ENCODE measurements around the gene GMDS. TPM values are rescaled to one million over a fixed set of nuclear protein-coding genes. Genes with fewer than 3 reads are reported as not detected.

GMDS gene
- total RNA-seq, 1 experiment from 2014 or later, result 31.1 TPM

- H3K9me3 Mint-ChIP-seq (ENCODE audit: unreplicated experiment), result no peaks in the 10 kb centered on the region
- no peaks in the 10 kb centered on the region for H3K36me3 Mint-ChIP-seq (ENCODE audit: insufficient read depth, unreplicated experiment)
- H3K27me3 Mint-ChIP-seq (ENCODE audit: insufficient read depth, unreplicated experiment), result no peaks in the 10 kb centered on the region
- CTCF ChIA-PET, result no interaction called here
- no peak overlapping the region for H3K4me3 Mint-ChIP-seq (ENCODE audit: unreplicated experiment)
- intact Hi-C loops (cut with micrococcal nuclease; ENCODE audit: unreplicated experiment), result no loop called here
- TF ChIP-seq, protein P1, sequence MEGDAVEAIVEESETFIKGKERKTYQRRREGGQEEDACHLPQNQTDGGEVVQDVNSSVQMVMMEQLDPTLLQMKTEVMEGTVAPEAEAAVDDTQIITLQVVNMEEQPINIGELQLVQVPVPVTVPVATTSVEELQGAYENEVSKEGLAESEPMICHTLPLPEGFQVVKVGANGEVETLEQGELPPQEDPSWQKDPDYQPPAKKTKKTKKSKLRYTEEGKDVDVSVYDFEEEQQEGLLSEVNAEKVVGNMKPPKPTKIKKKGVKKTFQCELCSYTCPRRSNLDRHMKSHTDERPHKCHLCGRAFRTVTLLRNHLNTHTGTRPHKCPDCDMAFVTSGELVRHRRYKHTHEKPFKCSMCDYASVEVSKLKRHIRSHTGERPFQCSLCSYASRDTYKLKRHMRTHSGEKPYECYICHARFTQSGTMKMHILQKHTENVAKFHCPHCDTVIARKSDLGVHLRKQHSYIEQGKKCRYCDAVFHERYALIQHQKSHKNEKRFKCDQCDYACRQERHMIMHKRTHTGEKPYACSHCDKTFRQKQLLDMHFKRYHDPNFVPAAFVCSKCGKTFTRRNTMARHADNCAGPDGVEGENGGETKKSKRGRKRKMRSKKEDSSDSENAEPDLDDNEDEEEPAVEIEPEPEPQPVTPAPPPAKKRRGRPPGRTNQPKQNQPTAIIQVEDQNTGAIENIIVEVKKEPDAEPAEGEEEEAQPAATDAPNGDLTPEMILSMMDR (IDR thresholded peaks at IDR 0.05; ENCODE audit: insufficient read depth in 1 of 2, low read depth in 1 of 2, low read length in 1 of 2, severe bottlenecking in 1 of 2, unreplicated experiment in 1 of 2), result no peak
- Histone ChIP-seq H3K9me3 (no peaks in the 10 kb centered on the region), H3K36me3 (ENCODE audit: control insufficient read depth, insufficient read depth, low read length) (no peaks in the 10 kb centered on the region), H3K4me3 (ENCODE audit: low read depth, low read length) (no peak overlapping the region), H3K4me1 (no peaks in the 10 kb centered on the region), H3K27me3 (replicated peaks; ENCODE audit: control insufficient read depth, insufficient read depth, low read length) (no peaks in the 10 kb centered on the region)
- BruUV-seq (replicated peaks), result no TSS peak
- H3K4me1 Mint-ChIP-seq (ENCODE audit: low read depth, unreplicated experiment), result peaks cover 8% of the 10 kb centered on the region
- no peak overlapping the region for H3K27ac Mint-ChIP-seq (ENCODE audit: unreplicated experiment)
- no peak for DNase-seq
- POLR2A ChIA-PET, result no interaction called here
These were observed 211.1 kb downstream of the GMDS start for GRCh38 chr6:2034256-2034655.

DNA sequence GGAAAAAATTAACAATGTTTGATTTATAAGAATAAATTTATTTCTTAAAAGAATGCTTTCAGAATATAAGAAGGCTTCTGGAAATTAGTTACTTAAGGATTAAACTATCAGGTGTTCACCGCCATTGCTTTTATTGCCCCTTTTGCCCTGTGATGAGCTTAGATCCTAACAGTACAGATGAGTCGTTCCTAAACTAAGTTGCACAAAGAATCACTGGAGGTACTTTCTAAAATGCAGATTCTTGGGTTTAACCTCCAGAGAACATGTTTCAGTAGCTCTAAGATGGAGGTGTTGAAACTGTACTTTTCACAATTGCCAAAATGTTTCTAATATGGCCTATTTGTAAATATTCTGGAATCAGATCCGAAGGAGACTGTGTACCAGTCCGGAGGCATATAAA lies 211.9 kb downstream of the GMDS start:
- Mint-ChIP-seq H3K36me3 (ENCODE audit: insufficient read depth, unreplicated experiment) (no peaks in the 10 kb centered on the region), H3K27me3 (ENCODE audit: insufficient read depth, unreplicated experiment) (no peaks in the 10 kb centered on the region), H3K27ac (ENCODE audit: unreplicated experiment) (no peak overlapping the region), H3K4me1 (ENCODE audit: low read depth, unreplicated experiment) (peaks cover 8% of the 10 kb centered on the region), H3K4me3 (ENCODE audit: unreplicated experiment) (no peak overlapping the region), H3K9me3 (ENCODE audit: unreplicated experiment) (no peaks in the 10 kb centered on the region)
- no peaks in the 10 kb centered on the region for H3K27me3 ChIP-seq (replicated peaks; ENCODE audit: control insufficient read depth, insufficient read depth, low read length)
- no peaks in the 10 kb centered on the region for H3K4me1 ChIP-seq
- TF ChIP-seq, protein P1 (IDR thresholded peaks at IDR 0.05; ENCODE audit: insufficient read depth in 1 of 2, low read depth in 1 of 2, low read length in 1 of 2, severe bottlenecking in 1 of 2, unreplicated experiment in 1 of 2), result no peak
- DNase-seq, result no peak
- no peaks in the 10 kb centered on the region for H3K36me3 ChIP-seq (ENCODE audit: control insufficient read depth, insufficient read depth, low read length)
- BruUV-seq (replicated peaks), result no TSS peak
- H3K4me3 ChIP-seq (ENCODE audit: low read depth, low read length), result no peak overlapping the region
- intact Hi-C loops (cut with micrococcal nuclease; ENCODE audit: unreplicated experiment), result no loop called here
- no peaks in the 10 kb centered on the region for H3K9me3 ChIP-seq
- POLR2A ChIA-PET, result no interaction called here
- CTCF ChIA-PET, result no interaction called here

DNA sequence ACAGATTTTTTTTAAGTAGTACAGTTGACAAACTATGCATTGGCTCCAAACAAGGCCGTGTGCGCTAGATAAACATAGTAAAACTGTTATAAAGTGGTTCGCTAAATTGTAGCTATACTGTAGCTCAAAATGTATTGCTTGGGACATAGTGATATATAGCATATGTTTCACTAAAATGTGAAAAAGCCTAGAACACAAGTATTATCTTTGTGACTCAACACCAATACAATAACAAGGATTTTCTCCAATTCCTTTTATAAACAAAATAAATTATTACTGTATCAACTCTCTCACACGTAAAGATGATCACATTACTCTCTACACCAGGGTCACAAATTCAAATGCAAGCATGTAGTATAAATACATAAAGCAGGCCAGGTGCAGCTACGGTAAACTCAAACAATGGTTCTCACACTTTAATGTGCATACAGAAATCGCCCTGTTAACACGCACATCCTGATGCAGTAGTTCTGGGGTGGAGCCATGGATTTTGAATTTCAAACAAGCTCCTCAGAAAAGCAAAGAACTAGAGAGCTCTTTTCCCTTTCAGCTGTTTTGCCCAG lies 214.6 kb downstream of the GMDS start:
- CTCF ChIA-PET, result no interaction called here
- H3K9me3 Mint-ChIP-seq (ENCODE audit: unreplicated experiment), result no peaks in the 10 kb centered on the region
- no peaks in the 10 kb centered on the region for H3K36me3 Mint-ChIP-seq (ENCODE audit: insufficient read depth, unreplicated experiment)
- Histone ChIP-seq H3K4me3 (ENCODE audit: low read depth, low read length) (no peak overlapping the region), H3K36me3 (ENCODE audit: control insufficient read depth, insufficient read depth, low read length) (no peaks in the 10 kb centered on the region), H3K27me3 (replicated peaks; ENCODE audit: control insufficient read depth, insufficient read depth, low read length) (no peaks in the 10 kb centered on the region), H3K9me3 (no peaks in the 10 kb centered on the region), H3K4me1 (no peaks in the 10 kb centered on the region)
- POLR2A ChIA-PET, result interaction anchor here (0.7 kb wide), 1 partner anchor 9 kb away, joined by 3 read pairs; no protein-coding TSS in a partner anchor
- peaks cover 8% of the 10 kb centered on the region for H3K4me1 Mint-ChIP-seq (ENCODE audit: low read depth, unreplicated experiment)
- intact Hi-C loops (cut with micrococcal nuclease; ENCODE audit: unreplicated experiment), result no loop called here
- no peak overlapping the region for H3K4me3 Mint-ChIP-seq (ENCODE audit: unreplicated experiment)
- TF ChIP-seq, protein P1 (IDR thresholded peaks at IDR 0.05; ENCODE audit: insufficient read depth in 1 of 2, low read depth in 1 of 2, low read length in 1 of 2, severe bottlenecking in 1 of 2, unreplicated experiment in 1 of 2), result no peak
- H3K27me3 Mint-ChIP-seq (ENCODE audit: insufficient read depth, unreplicated experiment), result no peaks in the 10 kb centered on the region
- BruUV-seq (replicated peaks), result no TSS peak
- no peak for DNase-seq
- H3K27ac Mint-ChIP-seq (ENCODE audit: unreplicated experiment), result no peak overlapping the region

Measured in Caco-2 (cell line).